ENCODE results near the gene ITPR3.

Gene ITPR3

DNA sequence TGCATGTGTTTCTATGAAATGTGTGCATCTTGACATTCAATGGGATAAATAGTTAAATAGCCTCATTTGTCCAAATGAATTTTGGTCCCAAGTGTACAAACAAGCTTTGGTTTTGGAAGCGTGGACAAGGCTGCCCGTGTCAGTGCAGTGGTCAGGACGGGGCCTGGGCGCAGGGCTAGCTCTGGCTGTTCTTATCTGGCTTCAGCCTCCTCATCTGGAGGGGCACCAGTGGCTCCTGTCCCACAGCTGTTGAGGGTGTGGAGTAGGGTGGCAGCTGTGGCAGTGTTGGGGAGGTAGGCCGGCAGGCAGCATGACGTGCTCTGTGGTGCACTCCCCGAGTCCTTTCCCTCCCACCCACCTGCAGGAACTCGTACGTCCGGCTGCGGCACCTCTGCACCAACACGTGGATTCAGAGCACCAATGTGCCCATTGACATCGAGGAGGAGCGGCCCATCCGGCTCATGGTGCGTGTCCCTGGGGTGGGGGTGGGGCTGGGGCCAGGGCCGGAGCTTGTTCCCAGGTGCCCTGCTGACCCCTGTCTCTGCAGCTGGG is 43.5 kb downstream of the ITPR3 start:
- H3K27ac ChIP-seq = no peak overlapping the region

DNA sequence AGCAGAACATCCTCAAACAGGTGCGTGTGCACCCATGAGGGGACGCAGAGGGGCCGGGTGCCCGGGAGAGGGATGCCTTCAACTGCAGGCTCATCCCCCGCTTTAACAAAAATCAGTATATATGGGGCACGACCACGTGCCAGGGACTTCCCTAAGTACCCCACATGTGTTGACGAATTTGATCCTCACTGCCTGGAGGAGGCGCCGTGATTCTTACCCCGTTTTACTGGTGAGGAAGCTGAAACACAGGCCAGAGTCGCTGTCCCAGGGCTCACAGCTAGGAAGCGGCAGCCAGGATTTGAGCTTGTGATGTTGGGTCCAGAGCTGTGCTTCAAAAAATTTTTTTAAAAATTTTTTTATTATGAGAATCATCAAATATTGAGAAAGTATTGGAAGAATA is 44.8 kb downstream of the ITPR3 start:
- no peak for DNase-seq (ENCODE audit: low read depth, low spot score)
- no peak overlapping the region for H3K27ac ChIP-seq

More for the DNA sequence above, 43.5 kb downstream of the ITPR3 start:
- DNase-seq (ENCODE audit: low read depth, low spot score) = no peak

DNA sequence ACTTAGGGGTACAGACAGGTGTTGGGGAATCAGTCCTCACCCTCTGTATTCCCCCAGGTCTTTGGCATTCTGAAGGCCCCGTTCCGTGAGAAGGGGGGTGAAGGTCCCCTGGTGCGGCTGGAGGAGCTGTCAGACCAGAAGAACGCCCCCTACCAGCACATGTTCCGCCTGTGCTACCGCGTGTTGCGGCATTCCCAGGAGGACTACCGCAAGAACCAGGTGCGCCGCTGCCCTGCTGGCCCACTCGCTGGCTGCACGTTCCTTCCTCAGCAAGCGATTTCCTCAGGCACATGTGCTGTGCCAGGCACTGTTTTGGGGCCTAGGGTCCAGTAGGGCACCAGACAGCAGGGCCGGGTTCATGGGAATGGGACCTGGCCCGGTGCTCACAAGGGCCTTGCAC is 46.0 kb downstream of the ITPR3 start:
- no peak overlapping the region for H3K27ac ChIP-seq
- no peak for DNase-seq (ENCODE audit: low read depth, low spot score)

DNA sequence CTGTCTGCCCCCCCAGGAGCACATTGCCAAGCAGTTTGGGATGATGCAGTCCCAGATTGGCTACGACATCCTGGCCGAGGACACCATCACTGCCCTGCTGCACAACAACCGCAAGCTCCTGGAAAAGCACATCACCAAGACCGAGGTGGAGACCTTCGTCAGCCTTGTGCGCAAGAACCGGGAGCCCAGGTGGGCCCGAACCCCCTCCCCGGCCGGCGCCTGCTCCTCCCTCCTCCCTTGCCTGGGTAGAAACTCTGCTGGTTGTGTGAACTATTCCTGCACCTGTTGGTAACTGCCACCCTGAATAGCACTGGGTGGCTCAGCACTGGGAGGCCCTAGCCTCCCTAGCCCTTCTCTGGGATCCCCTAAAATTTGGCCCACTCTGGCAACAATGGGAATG is 46.7 kb downstream of the ITPR3 start:
- H3K27ac ChIP-seq = peak overlapping the region; percentile 73
- DNase-seq (ENCODE audit: low read depth, low spot score) = no peak

DNA sequence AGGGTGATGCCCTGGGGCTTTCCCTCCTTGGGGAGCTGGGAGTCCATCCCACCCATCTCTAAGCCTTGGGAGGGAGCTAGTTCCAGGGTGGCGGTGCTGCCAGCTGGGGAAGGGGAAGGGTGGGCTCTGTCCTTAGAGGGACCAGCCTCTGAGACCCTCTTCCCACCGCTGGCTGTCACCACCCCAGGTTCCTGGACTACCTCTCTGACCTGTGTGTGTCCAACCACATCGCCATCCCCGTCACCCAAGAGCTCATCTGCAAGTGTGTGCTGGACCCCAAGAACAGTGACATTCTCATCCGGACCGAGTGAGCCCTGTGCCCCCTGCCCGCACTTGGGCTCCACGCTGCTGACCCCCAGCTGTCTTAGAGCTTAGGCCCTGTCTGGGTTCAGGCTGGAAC is 47.2 kb downstream of the ITPR3 start:
- DNase-seq (ENCODE audit: low read depth, low spot score) = no peak
- peak overlapping the region; percentile 73 for H3K27ac ChIP-seq

DNA sequence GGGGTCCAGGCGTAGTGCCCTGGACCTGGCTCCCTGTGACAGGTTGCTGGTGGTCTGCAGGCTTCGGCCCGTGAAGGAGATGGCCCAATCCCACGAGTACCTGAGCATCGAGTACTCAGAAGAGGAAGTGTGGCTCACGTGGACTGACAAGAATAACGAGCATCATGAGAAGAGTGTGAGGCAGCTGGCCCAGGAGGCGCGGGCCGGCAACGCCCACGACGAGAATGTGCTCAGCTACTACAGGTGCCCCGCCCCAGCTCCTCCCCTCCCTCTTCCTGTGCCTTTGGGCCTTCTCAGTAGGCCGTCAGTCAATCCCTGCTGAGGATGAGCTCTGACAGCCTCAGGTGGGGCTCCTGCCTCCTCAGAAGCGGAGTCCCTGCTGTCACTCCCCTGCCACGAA is 47.8 kb downstream of the ITPR3 start:
- DNase-seq (ENCODE audit: low read depth, low spot score) = peak; percentile 64
- peak overlapping the region; percentile 73 for H3K27ac ChIP-seq

DNA sequence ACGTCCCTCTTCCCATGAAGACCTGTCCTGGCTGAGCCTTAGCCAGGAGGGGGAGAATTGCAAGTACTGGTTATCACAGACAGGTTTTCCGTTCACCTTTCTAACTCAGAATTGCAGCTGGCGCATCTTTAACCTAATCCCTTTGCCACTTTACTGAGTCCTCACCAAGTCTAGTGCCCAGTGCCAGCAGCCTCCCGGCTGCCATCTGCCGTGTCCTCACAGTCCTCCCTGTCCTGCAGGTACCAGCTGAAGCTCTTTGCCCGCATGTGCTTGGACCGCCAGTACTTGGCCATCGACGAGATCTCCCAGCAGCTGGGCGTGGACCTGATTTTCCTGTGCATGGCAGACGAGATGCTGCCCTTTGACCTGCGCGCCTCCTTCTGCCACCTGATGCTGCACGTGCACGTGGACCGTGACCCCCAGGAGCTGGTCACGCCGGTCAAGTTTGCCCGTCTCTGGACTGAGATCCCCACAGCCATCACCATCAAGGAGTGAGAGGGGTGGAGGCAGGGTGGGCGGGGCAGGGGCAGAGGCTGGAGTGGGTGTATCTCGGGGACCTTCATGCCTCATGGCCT is 49.1 kb downstream of the ITPR3 start:
- peak overlapping the region; percentile 73 for H3K27ac ChIP-seq
- DNase-seq (ENCODE audit: low read depth, low spot score) = no peak

DNA sequence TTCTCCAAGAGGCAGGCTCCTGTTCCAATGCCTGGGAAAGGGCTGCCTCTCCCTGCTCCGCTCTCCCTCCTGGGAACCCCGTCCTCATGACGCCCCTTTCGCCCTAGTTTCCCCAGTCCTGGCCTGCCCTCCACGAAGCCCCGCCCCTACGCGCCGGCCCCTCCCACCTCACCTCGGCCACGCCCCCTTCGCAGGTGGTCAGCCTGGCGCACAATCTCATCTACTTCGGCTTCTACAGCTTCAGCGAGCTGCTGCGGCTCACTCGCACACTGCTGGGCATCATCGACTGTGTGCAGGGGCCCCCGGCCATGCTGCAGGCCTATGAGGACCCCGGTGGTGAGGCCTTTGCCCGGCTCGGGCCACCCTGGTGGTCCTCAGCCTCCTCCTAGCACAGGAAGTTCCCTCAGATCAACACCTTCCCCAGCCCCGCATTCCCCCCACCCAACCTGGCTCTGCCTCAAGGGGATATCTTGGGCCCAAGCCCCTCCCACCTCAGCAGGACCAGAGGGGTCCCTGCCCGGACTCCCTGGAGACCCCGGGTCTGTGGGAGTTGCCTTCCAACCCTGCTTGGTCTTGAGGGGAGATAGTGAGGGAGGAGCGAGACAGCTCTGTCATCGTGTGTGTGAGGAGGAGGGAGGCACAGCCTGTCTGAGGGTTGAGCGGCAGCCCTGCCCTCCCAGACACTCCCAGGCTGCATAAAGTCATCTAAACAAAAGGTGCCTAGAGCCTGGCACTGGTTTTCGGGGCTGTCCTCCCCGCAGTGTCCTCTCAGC is 50.0 kb downstream of the ITPR3 start:
- peak overlapping the region; percentile 73 for H3K27ac ChIP-seq
- DNase-seq (ENCODE audit: low read depth, low spot score) = no peak

DNA sequence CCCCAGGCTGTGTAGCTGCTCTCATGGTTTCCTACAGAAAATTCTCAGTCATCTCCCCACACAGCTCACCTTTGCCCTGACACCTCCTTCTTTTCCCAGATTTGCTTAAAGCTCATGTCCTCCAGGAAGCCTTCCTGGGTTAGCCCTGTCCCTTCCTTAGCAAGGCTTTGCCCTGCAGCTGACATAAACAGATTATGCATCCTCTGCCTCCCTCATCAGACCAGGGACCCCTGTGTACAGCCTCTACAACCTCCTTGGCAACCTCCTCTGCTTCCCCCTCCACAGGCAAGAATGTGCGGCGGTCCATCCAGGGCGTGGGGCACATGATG is 50.6 kb downstream of the ITPR3 start:
- DNase-seq (ENCODE audit: low read depth, low spot score) = no peak

DNA sequence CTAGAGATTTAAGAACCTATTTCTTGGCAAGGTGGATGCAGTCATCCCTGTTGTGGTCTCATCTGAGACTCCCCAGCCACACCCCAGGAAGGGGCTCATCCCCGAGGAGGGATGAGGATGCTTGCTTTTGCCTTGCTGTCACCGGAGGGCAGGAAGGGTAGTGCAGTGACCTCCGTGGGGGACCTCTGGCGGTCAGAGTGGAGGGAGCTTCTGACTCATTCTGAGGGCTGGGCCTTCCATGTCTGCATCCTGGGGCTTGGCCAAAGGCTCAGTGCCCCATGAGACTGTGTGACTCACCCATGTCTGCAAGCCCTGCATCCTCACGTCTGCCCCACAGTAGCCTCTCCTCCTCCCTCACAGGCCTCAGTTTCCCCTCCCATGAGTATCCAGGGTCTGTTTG is 51.7 kb downstream of the ITPR3 start:
- peak overlapping the region; percentile 73 for H3K27ac ChIP-seq
- DNase-seq (ENCODE audit: low read depth, low spot score) = peak; percentile 36

More for the DNA sequence above, 50.6 kb downstream of the ITPR3 start:
- H3K27ac ChIP-seq = peak overlapping the region; percentile 73

DNA sequence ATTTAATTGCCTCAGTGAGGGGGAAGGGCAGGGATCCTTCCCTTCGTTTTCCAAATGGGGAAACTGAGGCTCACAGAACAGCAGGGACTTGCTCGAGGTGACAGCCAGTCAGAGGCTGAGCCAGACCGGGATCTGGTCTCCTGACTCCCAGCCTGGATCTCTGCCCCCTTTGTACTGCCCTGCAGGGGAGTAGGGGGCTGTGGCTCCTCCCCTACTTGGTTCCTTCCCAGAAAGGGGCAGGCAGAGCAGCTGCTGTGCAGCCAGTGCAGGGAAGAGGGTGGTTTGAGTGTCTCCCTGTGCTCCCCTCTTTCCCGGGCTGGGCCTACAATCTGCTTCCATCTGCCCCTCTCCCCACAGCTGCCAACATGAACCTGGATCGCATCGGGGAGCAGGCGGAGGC is 52.7 kb downstream of the ITPR3 start:
- H3K27ac ChIP-seq = no peak overlapping the region
- DNase-seq (ENCODE audit: low read depth, low spot score) = no peak

DNA sequence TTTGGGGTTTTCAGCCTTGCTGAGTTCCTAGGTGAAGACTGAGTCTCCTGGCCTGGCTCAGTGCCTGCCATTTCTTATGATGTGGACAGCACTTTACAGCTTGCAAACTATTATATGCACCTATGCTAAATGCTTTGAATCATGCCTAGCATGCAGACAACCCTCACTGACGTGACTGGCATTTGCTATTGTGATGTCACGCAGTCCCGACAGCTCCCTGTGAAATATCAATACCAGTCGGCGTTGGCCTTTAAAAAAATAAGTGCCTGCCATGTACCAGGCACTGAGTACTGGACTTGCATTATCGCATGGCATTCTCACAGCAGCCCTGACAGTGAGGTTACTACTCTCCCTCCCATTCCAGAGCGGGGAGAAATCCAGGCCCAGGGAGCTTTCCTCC is 54.8 kb downstream of the ITPR3 start:
- H3K27ac ChIP-seq = no peak overlapping the region
- DNase-seq (ENCODE audit: low read depth, low spot score) = no peak

DNA sequence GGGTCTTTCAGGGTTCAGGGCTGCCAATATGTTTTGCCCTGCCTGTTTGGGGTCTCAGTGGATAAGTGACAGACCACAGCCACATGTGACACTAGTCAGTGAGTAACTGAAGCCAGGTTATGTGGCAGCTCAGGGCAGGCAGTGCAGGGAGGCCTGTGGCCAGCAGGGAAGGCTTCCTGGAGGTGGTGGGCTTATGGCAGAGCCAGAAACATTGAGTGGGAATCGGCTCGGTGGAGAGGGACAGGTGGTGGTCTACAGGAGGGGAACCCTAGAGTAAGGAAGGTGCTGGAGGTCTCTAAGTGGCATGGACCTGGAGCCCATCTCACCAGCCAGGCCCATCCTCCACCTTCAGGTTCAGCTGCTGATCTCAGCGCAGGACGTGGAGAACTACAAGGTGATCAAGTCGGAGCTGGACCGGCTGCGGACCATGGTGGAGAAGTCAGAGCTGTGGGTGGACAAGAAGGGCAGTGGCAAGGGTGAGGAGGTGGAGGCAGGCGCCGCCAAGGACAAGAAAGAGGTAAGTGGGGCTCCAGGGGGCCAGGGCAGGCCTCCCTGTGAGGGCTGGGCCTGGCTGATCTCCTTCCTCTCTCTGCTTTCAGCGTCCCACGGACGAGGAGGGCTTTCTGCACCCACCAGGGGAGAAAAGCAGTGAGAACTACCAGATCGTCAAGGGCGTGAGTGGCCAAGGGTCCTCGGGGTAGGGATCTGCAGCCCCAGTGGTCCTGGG is 55.5 kb downstream of the ITPR3 start:
- no peak overlapping the region for H3K27ac ChIP-seq

DNA sequence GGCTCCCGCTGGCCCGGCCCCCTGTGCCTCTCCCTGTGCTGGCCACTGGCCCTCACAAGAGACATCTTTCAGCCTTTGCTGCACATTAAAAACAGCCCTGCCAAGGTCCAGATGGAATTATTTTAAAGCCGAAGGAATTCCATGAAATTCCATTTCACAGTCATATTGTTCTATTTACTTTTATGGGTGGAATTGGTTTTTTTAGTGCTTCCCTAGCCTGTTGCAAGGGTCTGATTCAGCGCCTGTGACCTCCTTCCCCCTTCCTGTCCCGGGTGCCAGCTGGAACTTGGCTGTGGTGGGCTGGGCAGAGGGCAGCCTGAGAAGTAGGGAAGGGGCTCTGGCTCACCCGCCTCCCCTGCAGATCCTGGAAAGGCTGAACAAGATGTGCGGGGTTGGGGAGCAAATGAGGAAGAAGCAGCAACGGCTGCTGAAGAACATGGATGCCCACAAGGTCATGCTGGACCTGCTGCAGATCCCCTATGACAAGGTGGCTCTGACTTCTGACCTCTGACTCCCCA is 56.1 kb downstream of the ITPR3 start:
- H3K27ac ChIP-seq = no peak overlapping the region
- no peak for DNase-seq (ENCODE audit: low read depth, low spot score)

More for the DNA sequence above, 55.5 kb downstream of the ITPR3 start:
- no peak for DNase-seq (ENCODE audit: low read depth, low spot score)

DNA sequence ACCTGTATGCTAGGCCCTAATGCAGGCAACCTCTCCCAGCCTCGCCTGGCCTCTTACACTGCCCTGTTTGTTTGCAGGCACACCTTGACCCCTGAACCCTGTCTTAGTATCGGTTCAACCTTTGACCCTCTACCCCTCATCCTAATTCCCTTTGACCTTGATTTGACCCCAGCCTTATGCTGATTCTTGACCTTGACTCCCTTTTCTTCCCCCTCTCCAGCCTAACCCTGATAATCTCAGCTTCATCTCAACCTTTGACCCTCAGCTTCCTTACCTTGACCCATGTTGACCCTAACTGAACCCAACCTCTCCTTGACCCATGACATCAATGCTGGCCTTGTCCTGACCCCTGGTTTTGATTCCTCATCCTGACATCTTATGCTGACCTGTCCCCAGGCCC is 56.6 kb downstream of the ITPR3 start:
- no peak for DNase-seq (ENCODE audit: low read depth, low spot score)
- H3K27ac ChIP-seq = no peak overlapping the region

DNA sequence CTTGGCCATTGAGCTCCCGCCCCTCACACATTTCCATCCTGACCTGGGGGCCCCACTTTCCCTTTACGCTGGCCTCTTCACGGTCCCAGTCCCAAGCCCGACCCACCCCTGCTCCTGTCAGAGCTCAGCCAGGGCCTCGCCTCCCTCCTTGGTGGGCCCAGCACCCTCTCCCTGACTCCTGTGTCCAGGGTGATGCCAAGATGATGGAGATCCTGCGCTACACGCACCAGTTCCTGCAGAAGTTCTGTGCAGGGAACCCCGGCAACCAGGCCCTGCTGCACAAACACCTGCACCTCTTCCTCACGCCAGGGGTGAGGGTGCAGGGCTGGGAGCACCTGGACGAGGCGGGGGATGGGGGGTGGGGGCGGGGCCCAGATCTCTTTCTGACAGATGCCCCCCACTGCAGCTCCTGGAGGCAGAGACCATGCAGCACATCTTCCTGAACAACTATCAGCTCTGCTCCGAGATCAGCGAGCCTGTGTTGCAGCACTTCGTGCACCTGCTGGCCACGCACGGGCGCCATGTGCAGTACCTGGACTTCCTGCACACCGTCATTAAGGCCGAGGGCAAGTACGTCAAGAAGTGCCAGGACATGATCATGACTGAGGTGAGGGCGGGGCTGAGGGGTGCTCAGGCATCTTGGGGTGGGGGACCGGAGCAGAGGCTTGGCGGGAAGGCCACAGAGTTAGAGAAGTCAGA is 57.3 kb downstream of the ITPR3 start:
- DNase-seq (ENCODE audit: low read depth, low spot score) = no peak

DNA sequence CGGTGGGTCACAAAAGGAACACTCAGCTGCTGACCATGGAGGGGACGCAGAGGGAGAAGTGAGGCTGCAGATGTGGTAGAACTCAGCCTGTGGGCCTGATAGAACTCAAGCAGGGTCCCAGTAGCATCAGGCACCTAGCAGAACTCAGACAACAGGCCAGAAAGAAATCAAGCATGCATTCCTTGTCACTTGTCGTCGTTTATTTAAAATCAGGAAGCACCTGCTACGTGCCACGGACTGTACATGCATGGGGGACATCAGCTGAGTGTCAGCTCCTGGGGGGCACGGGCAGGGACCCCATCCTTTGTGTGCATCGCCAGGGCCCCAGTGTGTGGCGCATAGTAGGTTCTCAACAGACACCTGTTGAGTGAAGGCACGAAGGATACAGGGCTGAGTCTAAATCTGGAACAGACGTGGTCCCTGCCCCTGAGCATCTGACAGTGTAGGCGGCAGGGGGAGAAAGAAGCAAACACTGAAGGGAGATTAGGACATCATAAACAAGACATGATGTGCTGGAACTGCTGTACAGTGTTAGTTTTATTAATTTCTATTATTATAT is 57.9 kb downstream of the ITPR3 start:
- H3K27ac ChIP-seq = no peak overlapping the region
- no peak for DNase-seq (ENCODE audit: low read depth, low spot score)

More for the DNA sequence above, 57.3 kb downstream of the ITPR3 start:
- H3K27ac ChIP-seq = no peak overlapping the region

DNA sequence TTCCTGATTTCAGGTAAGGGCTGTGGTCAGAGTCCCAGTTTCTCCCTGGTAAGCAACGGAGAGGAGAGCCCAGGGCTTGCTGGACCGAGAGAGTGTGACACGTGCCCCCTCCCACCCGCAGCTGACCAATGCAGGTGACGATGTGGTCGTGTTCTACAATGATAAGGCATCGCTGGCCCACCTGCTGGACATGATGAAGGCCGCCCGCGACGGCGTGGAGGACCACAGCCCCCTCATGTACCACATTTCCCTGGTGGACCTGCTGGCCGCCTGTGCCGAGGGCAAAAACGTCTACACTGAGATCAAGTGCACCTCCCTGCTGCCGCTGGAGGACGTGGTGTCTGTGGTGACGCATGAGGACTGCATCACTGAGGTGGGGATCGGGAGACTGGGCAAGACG is 58.6 kb downstream of the ITPR3 start:
- no peak overlapping the region for H3K27ac ChIP-seq
- no peak for DNase-seq (ENCODE audit: low read depth, low spot score)

DNA sequence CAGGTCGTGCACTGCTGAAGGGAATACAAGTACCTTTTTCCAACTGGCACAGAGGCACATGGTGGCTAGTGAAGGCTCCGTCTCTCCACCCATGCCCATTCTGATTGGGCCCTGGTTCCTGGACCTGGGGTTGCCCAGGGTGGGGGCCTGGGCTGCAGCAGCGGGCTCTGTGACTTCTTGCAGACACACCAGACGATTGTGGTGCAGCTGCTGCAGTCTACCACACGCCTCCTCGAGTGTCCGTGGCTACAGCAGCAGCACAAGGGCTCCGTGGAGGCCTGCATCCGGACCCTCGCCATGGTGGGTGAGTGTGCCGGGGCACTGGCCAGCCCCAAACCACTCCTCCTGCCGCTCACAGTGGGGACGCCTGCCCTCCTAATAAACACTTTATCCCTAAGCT is 61.2 kb downstream of the ITPR3 start:
- no peak overlapping the region for H3K27ac ChIP-seq
- no peak for DNase-seq (ENCODE audit: low read depth, low spot score)

DNA sequence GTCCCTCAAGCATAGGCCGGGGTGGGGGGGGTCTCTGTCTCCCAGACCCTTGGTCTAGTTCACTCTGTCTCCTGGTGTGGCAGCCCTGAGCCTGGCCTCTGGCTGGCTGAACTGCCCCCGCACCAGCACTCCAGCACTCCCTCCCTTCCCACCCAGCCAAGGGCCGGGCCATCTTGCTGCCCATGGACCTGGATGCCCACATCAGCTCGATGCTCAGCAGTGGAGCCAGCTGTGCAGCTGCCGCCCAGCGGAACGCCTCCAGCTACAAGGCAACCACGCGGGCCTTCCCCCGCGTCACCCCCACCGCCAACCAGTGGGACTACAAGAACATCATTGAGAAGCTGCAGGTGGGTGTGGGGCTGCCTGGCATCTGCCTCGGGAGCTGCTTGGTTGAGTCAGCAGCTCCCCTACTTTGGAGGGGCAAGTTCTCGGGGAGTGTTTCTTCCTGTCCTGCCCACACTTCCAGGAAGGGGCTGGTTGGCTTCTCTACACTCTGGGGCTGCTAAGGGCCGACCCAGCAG is 62.0 kb downstream of the ITPR3 start:
- H3K27ac ChIP-seq = no peak overlapping the region

More for the DNA sequence above, 62.0 kb downstream of the ITPR3 start:
- DNase-seq (ENCODE audit: low read depth, low spot score) = no peak

Data from epithelial cell of prostate (primary cell).